Thoracic aorta (tissue), 2 donors: ENCODE data around the gene CCDC194. TPM values are rescaled to one million over a fixed set of nuclear protein-coding genes. Genes with fewer than 3 reads are reported as not detected.
A peak's percentile ranks its signal among the peaks of the same experiment; 100 is the strongest.

Experiments
- ATAC-seq: fragments of 150-250 bp; one replicate; pipeline ENCODE4 v1.8.0; 2017; ENCODE audit warnings: low read depth; ENCODE audit not compliant: insufficient number of reproducible peaks, low FRiP score
- DNase-seq: peaks from one replicate; pipeline ENCODE4 v3.0.0-alpha.2; 2020; ENCODE audit warnings: low spot score
- H3K27ac ChIP-seq, 2 donors: fragments of 200-600 bp; sonication (generic); 1 replicate in 1 of 2; 2 replicates in 1 of 2; pipeline ENCODE4 v1.5.1; 2016; ENCODE audit warnings: mild to moderate bottlenecking in 2 of 2, moderate library complexity in 2 of 2
- H3K27me3 ChIP-seq: fragments of 200-600 bp; sonication (generic); replicated peaks from 2 replicates; pipeline ENCODE4 v1.6.0; 2016; ENCODE audit warnings: mild to moderate bottlenecking; ENCODE audit not compliant: insufficient read depth
- H3K36me3 ChIP-seq: fragments of 200-600 bp; sonication (generic); one replicate; pipeline ENCODE4 v1.5.1; 2016
- H3K4me1 ChIP-seq, 2 donors: fragments of 200-600 bp; sonication (generic); 1 replicate in 1 of 2; 2 replicates in 1 of 2; pipeline versions ENCODE4 v1.5.1 to v1.6.0; 2016; ENCODE audit warnings: low read depth in 2 of 2, mild to moderate bottlenecking in 1 of 2; ENCODE audit not compliant: control insufficient read depth in 1 of 2
- H3K4me3 ChIP-seq: fragments of 200-600 bp; sonication (generic); 2 replicates; pipeline ENCODE4 v1.5.1; 2016; ENCODE audit warnings: mild to moderate bottlenecking
- H3K9me3 ChIP-seq: fragments of 200-600 bp; sonication (generic); 2 replicates; pipeline ENCODE4 v1.5.1; 2016
- CTCF ChIP-seq: fragments of 200-600 bp; sonication (generic); IDR thresholded peaks from one replicate; pipeline ENCODE4 v1.5.1; 2019; ENCODE audit warnings: antibody characterized with exemption
- total RNA-seq, 2 donors: library from RNA; depleted of rRNA; stranded (reverse); fragments of >200 nt; gene quantifications; one replicate each; pipeline versions ENCODE4 v1.1.0 to v1.2.3, GENCODE V29; 2016

CCDC194 gene
- total RNA-seq, 2 donors from 2014 or later, result not detected

GRCh38 chr19:17357724-17358123 lies 36.3 kb downstream of the CCDC194 start:
- TF ChIP-seq CTCF, result no peak
- H3K27ac ChIP-seq, result peak overlapping the region; percentile 14 to 38
- no peaks in the 10 kb centered on the region for H3K36me3 ChIP-seq
- no peaks in the 10 kb centered on the region for H3K27me3 ChIP-seq
- H3K4me1 ChIP-seq, result peaks cover 0 to 14% of the 10 kb centered on the region in 2 donors
- H3K9me3 ChIP-seq, result no peaks in the 10 kb centered on the region
- DNase-seq (no peak), ATAC-seq (no peak)
- no peak overlapping the region for H3K4me3 ChIP-seq

- Histone ChIP-seq H3K27me3 (no peaks in the 10 kb centered on the region), H3K27ac (no peak overlapping the region), H3K4me3 (no peak overlapping the region), H3K4me1 (peaks cover 0 to 17% of the 10 kb centered on the region in 2 donors), H3K9me3 (no peaks in the 10 kb centered on the region), H3K36me3 (no peaks in the 10 kb centered on the region)
- no peak for ATAC-seq
- DNase-seq, result no peak
- TF ChIP-seq CTCF, result no peak
Measured at GRCh38 chr19:17357078-17357666, 36.8 kb downstream of the CCDC194 start.

- DNase-seq (no peak), ATAC-seq (no peak)
- Histone ChIP-seq H3K27me3 (no peaks in the 10 kb centered on the region), H3K4me1 (peaks cover 6 to 29% of the 10 kb centered on the region in 2 donors), H3K4me3 (no peak overlapping the region), H3K9me3 (no peaks in the 10 kb centered on the region), H3K36me3 (no peaks in the 10 kb centered on the region), H3K27ac (no peak overlapping the region)
- TF ChIP-seq CTCF, result no peak
Measured at GRCh38 chr19:17353386-17353785, 40.6 kb downstream of the CCDC194 start.

GRCh38 chr19:17352608-17353280 lies 41.3 kb downstream of the CCDC194 start:
- ATAC-seq (no peak), DNase-seq (no peak)
- peaks cover 13 to 29% of the 10 kb centered on the region in 2 donors for H3K4me1 ChIP-seq
- H3K36me3 ChIP-seq, result no peaks in the 10 kb centered on the region
- H3K9me3 ChIP-seq, result no peaks in the 10 kb centered on the region
- no peak overlapping the region for H3K4me3 ChIP-seq
- no peak for TF ChIP-seq CTCF
- H3K27ac ChIP-seq, result peak overlapping the region in 1 of 2 donors; percentile 39
- no peaks in the 10 kb centered on the region for H3K27me3 ChIP-seq

- TF ChIP-seq CTCF, result no peak
- Histone ChIP-seq H3K36me3 (no peaks in the 10 kb centered on the region), H3K27me3 (no peaks in the 10 kb centered on the region), H3K4me1 (peaks cover 21 to 36% of the 10 kb centered on the region in 2 donors), H3K9me3 (no peaks in the 10 kb centered on the region), H3K4me3 (no peak overlapping the region), H3K27ac (no peak overlapping the region)
- no peak for DNase-seq
- ATAC-seq, result no peak
Measured at GRCh38 chr19:17351815-17352435, 42.1 kb downstream of the CCDC194 start.
